HG03280 (cell line): Measurements from ENCODE around the gene PLK2.

Experiments
- ATAC-seq: cut with Tn5 transposase; IDR thresholded peaks from one replicate; pipeline ENCODE4 v1.9.1; 2021; ENCODE audit warnings: mild to moderate bottlenecking, moderate library complexity; ENCODE audit not compliant: unreplicated experiment

The PLK2 gene

DNA sequence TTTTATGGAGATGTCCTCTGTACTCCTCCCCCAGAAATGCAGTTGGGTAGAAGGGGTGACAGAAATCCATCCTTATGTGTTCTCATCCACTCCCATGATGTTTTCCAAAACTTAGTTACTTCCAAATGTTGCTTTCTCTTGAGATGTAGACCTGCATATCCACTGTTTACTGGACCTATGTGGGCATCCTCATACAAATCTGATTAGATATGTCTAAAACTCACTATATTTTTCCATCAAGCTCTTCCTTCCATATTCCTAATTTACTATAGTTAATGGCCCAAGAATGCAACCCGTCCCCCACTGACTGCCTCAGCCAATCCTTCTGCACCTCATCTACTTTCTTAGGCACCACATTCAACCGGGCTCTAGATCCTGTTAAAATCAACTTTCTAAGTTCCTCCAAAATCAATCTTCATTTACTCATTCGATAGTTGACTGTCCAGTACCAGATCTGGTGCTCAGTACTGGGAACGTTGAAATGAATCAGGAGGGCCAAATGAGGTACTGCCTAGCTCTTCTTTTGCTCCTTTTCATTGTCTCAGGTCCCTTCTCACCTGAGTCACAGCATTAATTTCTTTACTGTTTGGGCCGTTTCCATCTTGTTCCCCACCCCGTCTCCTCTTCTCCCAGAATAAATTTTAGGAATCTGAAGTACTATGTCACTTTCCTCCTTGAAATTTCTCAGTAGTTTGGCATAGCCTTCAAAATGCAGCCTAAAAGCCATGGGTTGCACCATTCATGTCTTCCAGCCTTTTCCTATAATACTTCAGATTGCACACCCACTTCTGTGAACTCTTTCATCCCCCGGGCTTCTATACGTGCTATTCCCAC is 7.9 kb downstream of the PLK2 start:
- no peak for ATAC-seq

DNA sequence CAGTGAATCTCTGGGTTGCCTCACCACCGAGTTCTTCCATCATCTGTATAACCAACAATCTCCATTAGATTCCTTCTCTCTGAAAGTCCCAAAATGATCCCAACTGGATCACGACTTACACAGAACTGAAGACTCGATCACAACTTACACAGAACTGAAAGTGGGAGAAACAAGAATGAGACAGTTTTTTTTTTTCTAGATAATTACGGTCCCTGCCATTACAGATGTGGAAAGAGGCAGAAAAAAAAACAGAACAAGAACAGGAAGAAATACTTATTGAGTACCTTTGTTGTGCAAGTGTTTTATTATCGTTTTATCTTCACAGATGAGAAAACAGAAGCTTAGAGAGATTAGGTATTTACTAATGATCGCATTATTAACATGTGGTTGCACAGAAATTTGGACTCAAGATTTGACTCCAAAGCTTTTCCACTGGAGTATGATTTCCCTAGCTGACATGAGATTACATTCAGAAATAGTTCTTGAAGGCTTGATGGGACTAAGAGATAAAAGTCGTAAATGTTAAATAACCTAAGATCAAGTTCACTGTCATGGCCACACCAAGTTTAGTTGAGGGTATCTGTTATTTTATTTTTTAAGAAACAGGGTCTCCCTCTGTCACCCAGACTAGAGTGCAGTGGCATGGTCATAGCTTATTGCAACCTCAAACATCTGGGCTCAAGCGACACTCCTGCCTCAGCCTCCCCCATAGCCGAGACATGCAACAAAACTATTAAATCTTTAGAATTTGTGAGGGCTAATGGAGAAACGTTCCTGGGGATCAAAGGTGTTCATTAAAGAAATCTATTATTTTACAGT is 8.9 kb downstream of the PLK2 start:
- no peak for ATAC-seq

DNA sequence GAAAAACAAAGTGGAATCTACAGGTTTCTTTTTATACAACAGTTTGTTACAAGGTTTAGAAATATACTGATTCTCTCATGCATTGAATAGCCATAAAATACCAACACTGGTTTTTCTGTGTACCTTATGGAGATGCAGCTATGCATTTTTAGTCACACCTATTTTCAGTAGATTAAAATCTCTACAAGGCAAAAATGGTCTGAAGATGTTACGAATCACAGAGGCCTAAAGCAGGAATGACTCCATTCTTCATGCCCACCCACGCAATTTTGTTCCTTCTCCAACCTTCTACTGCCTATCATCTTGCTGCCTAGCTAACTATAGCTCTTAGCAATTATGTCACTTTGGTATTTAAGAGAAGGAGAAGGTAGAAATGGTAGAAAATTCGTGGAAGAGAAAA is 9.9 kb downstream of the PLK2 start:
- ATAC-seq, result no peak

DNA sequence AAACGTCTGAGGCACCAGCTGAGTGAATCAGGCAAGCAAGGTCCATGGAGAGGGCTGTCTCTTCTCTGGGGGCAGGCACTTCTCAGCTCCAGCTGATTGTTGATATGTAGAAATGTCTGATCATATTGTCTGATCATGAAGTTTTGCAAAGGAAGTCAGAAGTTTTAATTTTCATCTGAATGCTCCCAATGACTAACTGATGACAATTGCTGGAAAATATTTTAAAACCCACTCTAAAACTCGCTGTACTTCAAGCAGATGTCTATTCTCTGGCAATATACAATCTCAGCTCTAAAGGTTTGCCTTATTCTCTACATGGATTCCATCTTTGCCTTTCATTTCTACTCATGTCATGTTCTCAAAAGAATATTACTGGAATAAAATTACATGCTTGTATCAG is 12.7 kb downstream of the PLK2 start:
- ATAC-seq, result no peak

DNA sequence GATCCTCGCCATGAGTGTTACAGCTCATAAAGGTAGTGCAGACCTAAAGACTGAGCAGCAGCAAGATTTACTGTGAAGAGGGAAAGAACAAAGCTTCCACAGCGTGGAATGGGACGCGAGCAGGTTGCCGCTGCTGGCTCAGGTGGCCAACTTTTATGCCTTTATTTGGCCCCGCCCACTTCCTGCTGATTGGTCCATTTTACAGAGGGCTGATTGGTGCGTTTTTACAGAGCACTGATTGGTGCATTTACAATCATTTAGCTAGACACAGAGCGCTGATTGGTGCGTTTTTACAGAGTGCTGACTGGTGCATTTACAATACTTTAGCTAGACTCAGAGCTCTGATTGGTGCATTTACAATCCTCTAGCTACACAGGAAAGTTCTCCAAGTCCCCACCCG is 13.9 kb downstream of the PLK2 start:
- no peak for ATAC-seq

DNA sequence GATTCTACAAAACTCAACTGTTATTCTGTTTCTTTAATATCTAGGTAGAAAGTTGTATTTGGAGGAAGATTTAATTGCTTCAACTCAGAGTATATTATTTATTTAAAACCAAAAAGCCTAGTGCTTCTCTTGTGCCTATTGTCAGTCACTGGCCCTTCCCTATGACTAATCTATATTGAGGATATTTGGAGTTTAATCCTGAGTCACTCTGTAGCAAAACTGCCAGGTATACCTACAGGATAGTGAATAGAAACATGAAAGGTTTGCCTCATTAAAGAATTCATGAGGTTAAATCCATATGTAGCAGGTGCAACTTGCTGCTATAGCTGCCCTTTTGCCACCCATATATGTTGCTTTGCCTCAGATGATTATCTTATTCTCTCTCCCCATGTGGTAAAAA is 15.1 kb downstream of the PLK2 start:
- no peak for ATAC-seq

DNA sequence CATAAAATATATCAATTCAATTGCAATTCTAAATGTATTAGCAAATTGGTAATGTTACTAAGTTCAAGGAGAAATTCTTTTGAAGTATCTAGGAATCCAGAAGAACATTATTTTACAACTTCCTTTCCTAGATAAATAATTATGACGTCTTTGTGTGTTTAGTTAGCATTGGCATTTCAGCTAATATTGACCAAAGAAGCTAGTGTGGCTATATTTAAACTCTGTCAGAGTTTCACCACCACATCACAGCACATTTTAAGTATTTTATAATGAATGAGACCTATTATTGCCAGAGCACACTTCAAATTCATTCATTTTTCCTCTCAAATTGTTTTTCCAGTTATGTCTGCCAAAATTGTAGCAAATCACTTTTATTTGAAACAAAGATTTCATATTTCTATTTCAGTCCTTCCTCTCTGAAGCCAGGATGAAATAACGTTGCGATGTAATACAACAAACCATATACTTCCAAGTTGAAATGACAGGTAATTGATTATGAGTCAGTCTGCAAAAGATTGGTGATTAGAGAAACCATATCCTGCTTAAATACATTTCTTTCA is 18.9 kb downstream of the PLK2 start:
- no peak for ATAC-seq

DNA sequence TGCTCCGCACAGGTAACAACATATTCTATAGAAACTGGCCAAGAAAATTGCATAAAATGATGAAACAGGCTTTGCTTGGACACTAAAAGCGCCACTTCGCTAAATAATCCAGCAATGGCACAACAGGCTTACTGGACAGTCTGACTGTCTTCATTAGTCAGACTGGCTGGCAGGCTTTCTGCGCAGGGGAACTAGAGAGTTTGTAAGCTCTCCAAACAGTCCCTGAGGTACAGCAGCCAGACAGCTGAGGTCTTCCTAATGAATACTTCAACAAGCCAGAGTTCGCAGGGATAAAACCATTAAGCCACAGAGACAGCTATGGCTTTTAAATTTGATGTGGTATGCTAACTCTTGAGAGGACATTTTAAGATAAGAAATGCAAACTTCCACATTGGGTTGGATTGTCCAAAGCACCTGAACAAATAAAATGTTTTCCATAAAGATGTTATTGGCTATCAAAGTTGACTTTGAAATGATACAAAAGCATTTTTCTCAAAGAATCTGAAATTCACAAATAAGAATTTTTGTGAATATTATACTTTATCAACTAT is 20.7 kb downstream of the PLK2 start:
- ATAC-seq, result no peak

DNA sequence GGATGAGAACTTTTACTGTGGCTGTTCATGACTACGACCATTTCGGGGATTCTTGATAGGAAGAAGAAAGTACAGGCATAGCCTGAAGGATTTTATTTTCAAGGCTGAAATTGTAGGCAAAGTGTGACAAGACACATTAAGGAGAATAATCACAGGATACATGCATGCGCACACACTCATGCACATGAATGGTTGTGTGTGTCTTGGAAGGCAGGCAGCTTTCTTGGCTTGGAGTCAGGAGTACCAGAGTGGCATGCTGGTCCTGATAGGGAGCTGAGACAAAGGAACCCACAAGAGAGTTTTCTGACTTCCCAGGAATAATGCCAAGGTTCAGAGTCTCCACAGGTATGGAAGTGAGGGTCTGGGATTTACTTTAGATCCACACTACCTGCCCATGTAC is 22.2 kb downstream of the PLK2 start:
- ATAC-seq, result no peak

DNA sequence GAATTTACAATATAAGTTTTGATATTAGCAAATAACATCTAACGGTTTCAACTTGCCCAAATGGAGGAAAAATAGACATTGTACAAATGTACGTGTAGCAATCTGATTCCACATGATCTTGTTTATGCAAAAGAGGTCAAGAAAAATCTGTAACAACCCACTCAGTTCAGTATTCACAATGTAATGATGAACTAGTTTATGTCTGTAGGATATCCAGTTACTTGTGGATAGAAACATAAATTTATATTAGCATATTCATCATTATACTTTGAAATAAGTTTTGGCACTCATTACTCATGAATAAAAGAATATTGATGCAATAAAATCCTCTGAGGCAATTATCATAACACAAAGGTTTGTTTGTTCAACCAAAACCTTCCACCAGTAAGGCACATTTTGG is 28.1 kb downstream of the PLK2 start:
- ATAC-seq, result no peak

DNA sequence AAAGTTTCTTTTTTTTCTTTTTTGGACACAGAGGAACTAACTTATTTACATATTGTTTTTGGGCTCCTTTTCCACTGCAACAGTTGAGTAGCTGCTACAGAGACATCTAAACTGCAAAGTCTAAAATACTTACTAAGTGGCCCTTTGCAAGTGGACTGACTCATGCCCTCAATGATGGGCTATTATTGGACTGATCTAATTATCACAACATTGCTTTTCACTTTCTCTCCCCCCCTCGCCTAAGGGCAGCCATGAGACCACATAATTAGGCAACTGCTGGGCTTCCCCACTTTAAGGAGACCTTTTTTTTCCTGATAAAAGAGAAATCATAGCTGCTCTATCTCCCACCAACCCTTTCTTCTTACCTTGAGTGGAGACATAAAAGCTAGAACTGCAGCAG is 47.0 kb downstream of the PLK2 start:
- no peak for ATAC-seq

DNA sequence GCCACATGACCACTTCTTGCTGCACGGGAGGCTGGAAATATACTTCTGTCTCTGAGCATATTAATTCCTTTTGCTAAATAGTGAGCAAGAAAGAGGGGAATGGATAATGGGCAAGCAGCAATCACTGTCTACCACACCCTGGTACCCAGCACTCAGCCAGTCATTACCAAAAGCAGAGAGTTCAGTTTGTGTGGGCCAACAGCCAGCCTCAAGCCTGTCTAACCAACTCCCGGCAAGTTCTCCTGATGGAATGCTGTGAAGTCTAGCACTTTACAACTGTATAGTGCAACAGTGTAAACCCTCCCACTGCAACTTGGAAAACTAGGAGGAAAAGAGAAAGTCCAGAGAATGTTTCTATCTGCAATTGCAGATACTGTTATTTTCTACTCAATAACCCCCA is 47.8 kb downstream of the PLK2 start:
- ATAC-seq, result no peak

DNA sequence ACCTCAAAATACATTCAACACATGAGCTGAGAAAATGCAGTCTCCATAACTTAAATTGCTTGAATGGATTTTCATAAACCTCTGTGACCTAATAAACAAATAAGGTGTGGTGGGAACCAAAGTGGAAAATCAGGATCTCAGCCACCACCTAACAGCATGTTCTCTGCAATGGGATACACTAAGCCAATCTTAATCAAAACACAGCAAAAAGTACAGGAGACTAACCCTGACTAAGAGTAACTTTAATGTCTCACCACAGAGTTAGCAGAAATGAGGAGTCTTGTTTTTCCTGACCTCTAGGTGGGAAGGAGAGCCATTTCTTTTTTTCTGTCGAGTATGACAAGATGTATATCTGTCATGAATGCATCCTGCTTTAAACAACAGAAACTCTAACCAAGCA is 48.5 kb downstream of the PLK2 start:
- ATAC-seq, result no peak

DNA sequence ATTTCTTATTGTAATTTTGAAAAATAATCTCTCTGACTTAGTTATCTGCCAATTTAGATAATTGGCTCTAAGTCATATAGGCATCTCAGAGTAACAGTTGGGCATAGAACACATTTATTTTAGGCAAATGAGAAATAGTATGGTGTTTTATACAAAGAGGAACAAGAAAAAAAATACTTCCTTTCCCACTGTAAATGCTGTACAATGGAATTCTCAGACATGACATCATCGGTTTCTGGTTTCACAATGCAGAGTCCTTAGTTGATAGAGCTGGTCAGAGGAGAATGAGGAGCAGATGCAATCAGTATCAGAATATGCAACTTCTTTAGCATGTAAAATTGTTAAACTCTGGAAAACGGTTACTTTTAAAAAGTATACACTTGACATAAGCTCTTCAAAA is 49.4 kb downstream of the PLK2 start:
- no peak for ATAC-seq

DNA sequence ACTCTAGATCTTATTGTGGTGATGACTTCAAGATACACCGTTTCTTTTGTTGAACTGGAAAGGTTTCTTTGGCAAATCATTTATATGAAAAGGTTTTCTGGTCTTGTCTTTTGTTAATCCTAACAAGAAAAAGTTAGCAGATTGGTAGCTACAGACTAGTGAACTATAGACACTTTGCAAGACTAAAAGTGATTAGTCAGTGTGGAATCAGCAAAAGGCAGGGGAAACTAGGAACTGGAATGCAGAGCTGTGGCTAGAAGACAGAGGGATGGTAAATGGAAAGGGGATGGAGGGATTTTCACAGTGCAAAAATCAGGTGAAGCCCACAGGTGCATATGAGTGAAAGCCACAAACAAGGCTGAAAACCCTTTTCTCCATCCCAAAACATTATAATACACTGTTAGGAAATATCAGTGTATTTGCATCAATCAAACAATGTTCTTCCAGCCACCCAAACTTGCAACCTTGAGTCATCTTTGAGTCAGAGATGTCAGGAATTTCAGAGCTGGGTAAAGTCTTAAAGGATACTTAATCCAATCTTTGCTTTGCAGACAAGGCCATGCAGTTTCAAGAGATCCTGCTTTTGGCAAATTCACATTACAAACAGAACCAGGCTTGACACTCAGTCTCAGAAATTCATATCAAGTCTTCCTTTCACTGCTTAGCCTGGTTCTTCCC is 52.7 kb downstream of the PLK2 start:
- no peak for ATAC-seq

DNA sequence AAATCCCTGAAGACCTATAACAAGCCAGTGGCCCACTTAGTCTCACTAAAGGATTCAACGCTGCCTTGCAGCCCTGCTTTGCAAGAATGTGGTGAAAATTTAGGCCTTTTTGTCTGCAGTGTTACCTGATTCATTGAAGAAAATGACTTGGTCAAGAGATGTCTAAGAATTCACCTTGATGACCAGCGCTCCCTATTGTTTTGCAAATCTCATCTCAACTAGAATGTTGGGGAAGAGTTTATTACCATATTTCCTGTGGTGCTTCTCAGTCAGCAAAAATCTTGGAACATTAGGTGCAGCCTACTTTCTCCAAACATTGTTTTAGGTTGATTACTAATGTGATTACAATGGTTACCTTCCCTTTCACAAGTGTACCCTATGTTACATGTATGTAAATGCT is 53.5 kb downstream of the PLK2 start:
- ATAC-seq, result no peak

DNA sequence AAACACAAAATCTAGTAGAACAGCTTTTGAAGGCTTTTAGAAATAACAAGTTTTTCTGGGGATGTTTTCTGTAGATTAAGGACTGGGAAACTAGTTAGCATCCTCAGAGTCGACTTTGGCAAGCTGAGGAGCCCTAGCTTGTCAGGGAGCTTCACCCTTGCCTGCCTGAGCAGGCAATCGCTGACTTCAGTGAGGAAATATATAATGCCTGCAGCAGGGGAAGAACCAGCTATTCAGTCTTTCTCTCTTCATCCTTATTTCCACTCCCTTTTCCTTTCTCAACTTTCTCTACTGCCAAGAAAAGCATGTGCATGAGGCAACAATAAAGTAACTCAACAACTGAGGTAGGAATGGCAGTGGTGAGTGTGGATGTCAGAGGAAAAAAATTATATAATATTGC is 54.7 kb downstream of the PLK2 start:
- no peak for ATAC-seq

DNA sequence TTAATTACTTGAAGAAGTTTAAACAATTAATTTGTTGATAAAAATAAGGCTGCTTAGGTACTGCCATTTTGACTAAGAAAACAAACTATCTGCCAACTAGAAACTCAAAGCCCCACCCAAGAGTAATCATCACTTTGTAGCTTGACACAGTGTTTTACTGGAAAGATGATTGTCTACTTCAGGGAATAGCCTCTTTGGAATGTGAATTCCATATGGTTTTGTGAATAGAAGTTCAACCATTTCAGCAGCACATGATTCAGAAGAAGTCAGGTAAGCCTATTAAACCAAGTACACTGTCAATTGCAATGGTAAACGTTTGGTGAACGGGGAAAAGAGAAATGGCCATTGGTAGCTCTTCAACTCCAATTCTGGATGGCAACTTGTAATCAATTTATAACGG is 55.2 kb downstream of the PLK2 start:
- ATAC-seq, result no peak
